IMR-90 (cell line): ENCODE measurements around the gene CD1B. TPM values are rescaled to one million over a fixed set of nuclear protein-coding genes. Genes with fewer than 3 reads are reported as not detected.

Source experiments
- ATAC-seq: fragments of 200-7000 bp; cut with Tn5 transposase; 2 replicates; pipeline ENCODE4 v1.9.1; 2020; ENCODE audit warnings: low read depth, mild to moderate bottlenecking, moderate library complexity
- BruUV-seq: library from RNA; stranded (reverse); fragments of 400-500 nt; replicated peaks from 2 replicates; lab custom pipeline; 2021; lab: Mats Ljungman, UMichigan
- CTCF ChIA-PET: fragments of 300-600 bp; formaldehyde crosslinking; extraction: SDS; loops from one replicate; lab custom pipeline; 2021; ENCODE audit warnings: antibody characterized with exemption; lab: Yijun Ruan, JAX
- POLR2A ChIA-PET: fragments of 300-600 bp; sonication (Branson Sonifier 250); formaldehyde crosslinking; loops from one replicate; lab custom pipeline; 2022; ENCODE audit warnings: antibody characterized with exemption; ENCODE audit not compliant: unreplicated experiment; lab: Charles Lee
- DNase-seq: peaks from one replicate; pipeline ENCODE4 v3.0.0; 2013
- H2AFZ ChIP-seq: replicated peaks from 2 replicates; pipeline ENCODE3; 2013; ENCODE audit warnings: low read length, mild to moderate bottlenecking; ENCODE audit not compliant: poor library complexity
- H2AK5ac ChIP-seq: 2 replicates; pipeline ENCODE4 v1.6.1; 2013; ENCODE audit warnings: low read depth, low read length, inconsistent platforms
- H2AK9ac ChIP-seq: replicated peaks from 2 replicates; pipeline ENCODE3; 2013; ENCODE audit warnings: mild to moderate bottlenecking, low read depth, low read length, moderate library complexity; ENCODE audit not compliant: poor library complexity
- H2BK120ac ChIP-seq: 2 replicates; pipeline ENCODE4 v1.6.1; 2013; ENCODE audit warnings: low read depth, low read length, inconsistent platforms
- H2BK15ac ChIP-seq: 3 replicates; pipeline ENCODE4 v1.6.1; 2013; ENCODE audit warnings: low read depth, low read length, inconsistent platforms
- H2BK20ac ChIP-seq: 2 replicates; pipeline ENCODE4 v1.6.1; 2013; ENCODE audit warnings: low read depth, mild to moderate bottlenecking, inconsistent platforms, low read length, moderate library complexity
- H2BK5ac ChIP-seq: 2 replicates; pipeline ENCODE4 v1.6.1; 2013; ENCODE audit warnings: mild to moderate bottlenecking, low read depth, low read length, inconsistent platforms; ENCODE audit not compliant: poor library complexity, severe bottlenecking
- H3K14ac ChIP-seq: replicated peaks from 2 replicates; pipeline ENCODE4 v1.6.1; 2013; ENCODE audit warnings: low read depth, low read length, inconsistent platforms
- H3K18ac ChIP-seq: 2 replicates; pipeline ENCODE4 v1.6.1; 2013; ENCODE audit warnings: low read depth, low read length, control low read depth
- H3K23ac ChIP-seq: 2 replicates; pipeline ENCODE4 v1.6.1; 2013; ENCODE audit warnings: low read depth, low read length, inconsistent platforms
- H3K27ac ChIP-seq: 2 replicates; pipeline ENCODE4 v1.5.1; 2013; ENCODE audit warnings: mild to moderate bottlenecking, control low read depth, low read length; ENCODE audit not compliant: insufficient read depth
- H3K27me3 ChIP-seq: 2 replicates; pipeline ENCODE4 v1.6.1; 2013; ENCODE audit warnings: low read length; ENCODE audit not compliant: control insufficient read depth, insufficient read depth
- H3K36me3 ChIP-seq: 2 replicates; pipeline ENCODE4 v1.6.1; 2013; ENCODE audit warnings: low read length, mixed read lengths; ENCODE audit not compliant: control insufficient read depth, insufficient read depth
- H3K4ac ChIP-seq: 2 replicates; pipeline ENCODE4 v1.6.1; 2013; ENCODE audit warnings: low read depth, low read length, inconsistent platforms
- H3K4me1 ChIP-seq: 2 replicates; pipeline ENCODE4 v1.6.1; 2013; ENCODE audit warnings: low read length, mixed read lengths; ENCODE audit not compliant: control insufficient read depth, insufficient read depth
- H3K4me2 ChIP-seq: 2 replicates; pipeline ENCODE4 v1.6.1; 2013; ENCODE audit warnings: low read depth, mild to moderate bottlenecking, control low read depth, low read length, moderate library complexity
- H3K4me3 ChIP-seq: 2 replicates; pipeline ENCODE4 v1.5.1; 2013; ENCODE audit warnings: low read depth, mild to moderate bottlenecking, control low read depth, low read length, moderate library complexity; ENCODE audit not compliant: insufficient read depth
- H3K56ac ChIP-seq: 2 replicates; pipeline ENCODE4 v1.6.1; 2013; ENCODE audit warnings: low read length, inconsistent platforms; ENCODE audit not compliant: insufficient read depth; ENCODE audit errors: extremely low read depth
- H3K79me1 ChIP-seq, 2 experiments: 2 replicates each; pipeline ENCODE4 v1.6.1; 2013; ENCODE audit warnings: low read length in 2 of 2, inconsistent platforms in 1 of 2, low read depth in 1 of 2
- H3K9ac ChIP-seq: 2 replicates; pipeline ENCODE4 v1.6.1; 2013; ENCODE audit warnings: low read depth, low read length, control low read depth
- H3K9me1 ChIP-seq: 2 replicates; pipeline ENCODE4 v1.6.1; 2013; ENCODE audit warnings: low read length, inconsistent platforms; ENCODE audit not compliant: insufficient read depth
- H3K9me3 ChIP-seq: 2 replicates; pipeline ENCODE4 v1.6.1; 2013; ENCODE audit warnings: low read length; ENCODE audit not compliant: control insufficient read depth, insufficient read depth
- H4K20me1 ChIP-seq: 2 replicates; pipeline ENCODE4 v1.6.1; 2013; ENCODE audit warnings: low read length, inconsistent platforms; ENCODE audit not compliant: insufficient read depth
- H4K5ac ChIP-seq: 2 replicates; pipeline ENCODE4 v1.6.1; 2013; ENCODE audit warnings: mild to moderate bottlenecking, low read depth, low read length, control low read depth
- H4K8ac ChIP-seq, 2 experiments: 2 replicates each; pipeline ENCODE4 v1.6.1; 2013; ENCODE audit warnings: low read depth in 2 of 2, low read length in 2 of 2, control low read depth in 1 of 2, inconsistent platforms in 1 of 2
- H4K91ac ChIP-seq: 2 replicates; pipeline ENCODE4 v1.6.1; 2013; ENCODE audit warnings: low read depth, low read length, inconsistent platforms; ENCODE audit not compliant: insufficient read depth
- CHD1 ChIP-seq: IDR thresholded peaks from 2 replicates; pipeline ENCODE4 v1.6.1; 2012; ENCODE audit warnings: low read depth, low read length, improper control_type of control experiment
- CTCF ChIP-seq: conservative IDR thresholded peaks from 2 replicates; pipeline ENCODE4 v1.5.1; 2012; ENCODE audit warnings: mild to moderate bottlenecking, low read depth, low read length, improper control_type of control experiment
- FOS ChIP-seq: fragments of 150-350 bp; IDR thresholded peaks from 2 replicates; pipeline ENCODE4 v1.6.1; 2016; ENCODE audit warnings: low read depth, low read length
- MAZ ChIP-seq: IDR thresholded peaks from 2 replicates; pipeline ENCODE4 v1.6.1; 2012; ENCODE audit warnings: low read depth, mild to moderate bottlenecking, low read length, improper control_type of control experiment, moderate library complexity, borderline replicate concordance
- NFE2L2 ChIP-seq: fragments of 150-350 bp; IDR thresholded peaks from 2 replicates; pipeline ENCODE4 v1.6.1; 2016; ENCODE audit warnings: low read depth, mild to moderate bottlenecking, low read length
- POLR2A ChIP-seq: IDR thresholded peaks from 2 replicates; pipeline ENCODE4 v1.6.1; 2012; ENCODE audit warnings: mild to moderate bottlenecking, low read depth, low read length
- SMC3 ChIP-seq: fragments of 150-350 bp; IDR thresholded peaks from 2 replicates; pipeline ENCODE4 v1.6.1; 2016; ENCODE audit warnings: low read depth, mild to moderate bottlenecking, antibody characterized with exemption, low read length, moderate library complexity
- WGBS, 2 experiments: methylation state at CpG; one replicate each; pipeline versions ENCODE4 v1.1.5 to v1.1.7; 2013; ENCODE audit warnings: missing lambda C conversion rate in 2 of 2; ENCODE audit not compliant: insufficient read length in 1 of 2; ENCODE audit errors: extremely low coverage in 2 of 2; 5-methylcytosine and 5-hydroxymethylcytosine counted together
- dilution Hi-C: fragments of 300-500 bp; cut with HindIII; formaldehyde crosslinking; loops from one replicate; pipeline ENCODE4 v1.14.3; 2018; ENCODE audit warnings: low sequenced_read_pairs; ENCODE audit not compliant: unreplicated experiment
- in situ Hi-C: fragments of 300-500 bp; cut with MboI; formaldehyde crosslinking; loops from 3 replicates; pipeline ENCODE4 v1.14.3; 2019; ENCODE audit warnings: low sequenced_read_pairs, inconsistent platforms, mixed read lengths
- intact Hi-C: fragments of 100-400 bp; cut with micrococcal nuclease; formaldehyde crosslinking; loops from 2 replicates; pipeline ENCODE4 v1.10.0; 2022
- polyA plus RNA-seq, 3 experiments: library from polyadenylated mRNA; depleted of rRNA; stranded (reverse); fragments of >200 nt; gene quantifications; 2 replicates each; pipeline ENCODE4 v1.2.3, GENCODE V29; 2012; ENCODE audit warnings: low replicate concordance in 1 of 3
- total RNA-seq: library from RNA; depleted of rRNA; stranded (reverse); fragments of >200 nt; gene quantifications from 2 replicates; pipeline ENCODE4 v1.2.3, GENCODE V29; 2012

CD1B gene
- total and polyA plus RNA-seq, 2 of the 4 experiments (the other 2 are of a cell fraction): not detected

DNA sequence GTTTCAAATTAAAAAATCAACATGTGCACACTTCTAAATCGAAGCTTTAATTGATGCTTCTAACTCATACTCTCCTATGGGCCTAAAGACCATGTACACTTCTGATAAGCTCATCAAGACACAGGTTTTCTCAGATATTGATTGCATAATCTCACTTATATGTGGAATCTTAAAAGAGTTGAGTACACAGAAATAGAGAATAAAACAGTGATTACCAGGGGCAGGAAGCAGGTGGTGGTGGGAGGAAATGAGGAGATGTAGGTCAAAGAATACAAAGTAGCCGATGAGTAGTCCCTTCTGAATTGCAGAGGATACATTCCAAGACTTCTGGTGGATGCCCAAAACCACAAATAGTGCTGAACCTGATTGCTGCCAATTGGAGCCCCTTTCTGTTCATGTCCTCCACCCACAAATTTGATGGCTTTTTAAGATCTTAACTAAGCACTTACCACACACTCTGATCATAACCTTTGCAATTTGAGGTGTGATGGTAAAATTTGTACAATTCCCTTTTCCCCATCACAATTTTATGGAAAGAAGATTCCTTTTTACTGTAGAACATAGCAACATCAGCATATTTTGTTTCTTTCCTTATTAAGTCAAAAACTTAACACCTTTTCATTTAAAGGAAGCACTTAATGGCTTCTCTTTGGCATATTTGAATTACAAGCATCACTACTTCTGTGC, 3.3 kb upstream of the CD1B start:
- H2BK5ac ChIP-seq: no peak overlapping the region
- H3K14ac ChIP-seq: no peak overlapping the region
- CTCF ChIA-PET: no interaction called here
- H3K23ac ChIP-seq: no peak overlapping the region
- no peak overlapping the region for H2BK20ac ChIP-seq
- no peak for DNase-seq
- no peak overlapping the region for H2AK5ac ChIP-seq
- dilution Hi-C loops: no loop called here
- no peaks in the 10 kb centered on the region for H3K4me1 ChIP-seq
- no TSS peak for BruUV-seq
- H3K4ac ChIP-seq: no peak overlapping the region
- H3K79me1 ChIP-seq: no peaks in the 10 kb centered on the region
- H2AFZ ChIP-seq: no peak overlapping the region
- no peak overlapping the region for H3K4me2 ChIP-seq
- intact Hi-C loops: no loop called here
- H3K27me3 ChIP-seq: no peaks in the 10 kb centered on the region
- no peak overlapping the region for H3K4me3 ChIP-seq
- H3K18ac ChIP-seq: no peak overlapping the region
- POLR2A ChIA-PET: no interaction called here
- no peak overlapping the region for H4K8ac ChIP-seq
- H2AK9ac ChIP-seq: no peak overlapping the region
- no peak overlapping the region for H2BK15ac ChIP-seq
- no peak overlapping the region for H3K27ac ChIP-seq
- H3K36me3 ChIP-seq: no peaks in the 10 kb centered on the region
- TF ChIP-seq POLR2A (no peak), SMC3 (no peak), CTCF (no peak), MAZ (no peak), FOS (no peak), CHD1 (no peak), NFE2L2 (no peak)
- H2BK120ac ChIP-seq: no peak overlapping the region
- no peak overlapping the region for H3K9ac ChIP-seq
- no peaks in the 10 kb centered on the region; the same call in 1 of the 2 replicates for H3K9me3 ChIP-seq
- WGBS, 2 experiments: 17% methylated on average over 1 of the region's 2 CpGs; no CpG with 5 or more reads in 1 of the 2 experiments
- no peaks in the 10 kb centered on the region for H3K9me1 ChIP-seq
- H3K56ac ChIP-seq: no peak overlapping the region
- in situ Hi-C loops: no loop called here
- no peaks in the 10 kb centered on the region for H4K20me1 ChIP-seq
- H4K91ac ChIP-seq: no peak overlapping the region
- no peak for ATAC-seq
- no peak overlapping the region for H4K5ac ChIP-seq
